GM18867 (cell line): ENCODE results near the gene LRBA.
"Not testable (repeated sequence)": the region's sequence is repeated elsewhere in the genome, so short reads cannot be mapped to it uniquely, and the experiment has no call there.

ENCODE experiments used
- ATAC-seq: cut with Tn5 transposase; IDR thresholded peaks from one replicate; pipeline ENCODE4 v1.9.1; 2021; ENCODE audit warnings: mild to moderate bottlenecking, moderate library complexity; ENCODE audit not compliant: unreplicated experiment

The LRBA gene

GRCh38 chr4:150387981-150388380, 627.1 kb downstream of the LRBA start:
- ATAC-seq: no peak

- ATAC-seq: not testable (repeated sequence)
These were observed 628.7 kb downstream of the LRBA start for GRCh38 chr4:150386415-150386814.

- ATAC-seq: no peak
These were observed 629.5 kb downstream of the LRBA start for GRCh38 chr4:150385606-150386005.

- no peak for ATAC-seq
These were observed 630.8 kb downstream of the LRBA start for GRCh38 chr4:150384249-150384648.

GRCh38 chr4:150382028-150382427, 633.1 kb downstream of the LRBA start:
- ATAC-seq: no peak

GRCh38 chr4:150381609-150382008, 633.5 kb downstream of the LRBA start:
- ATAC-seq: no peak

- no peak for ATAC-seq
These were observed 634.0 kb downstream of the LRBA start for GRCh38 chr4:150381036-150381435.

- ATAC-seq: no peak
These were observed 635.6 kb downstream of the LRBA start for GRCh38 chr4:150379454-150379853.

- no peak for ATAC-seq
These were observed 640.1 kb downstream of the LRBA start for GRCh38 chr4:150375025-150375424.

GRCh38 chr4:150371869-150372268, 643.2 kb downstream of the LRBA start:
- no peak for ATAC-seq

- ATAC-seq: no peak
These were observed 645.4 kb downstream of the LRBA start for GRCh38 chr4:150369434-150370380.

GRCh38 chr4:150368667-150369066, 646.4 kb downstream of the LRBA start:
- ATAC-seq: no peak

GRCh38 chr4:150367326-150367725, 647.8 kb downstream of the LRBA start:
- ATAC-seq: no peak

GRCh38 chr4:150366487-150366999, 648.5 kb downstream of the LRBA start:
- peak; percentile 57 for ATAC-seq

GRCh38 chr4:150363721-150364688, 651.1 kb downstream of the LRBA start:
- ATAC-seq: peak; percentile 48

GRCh38 chr4:150358691-150359090, 656.4 kb downstream of the LRBA start:
- no peak for ATAC-seq

- ATAC-seq: no peak
These were observed 657.3 kb downstream of the LRBA start for GRCh38 chr4:150357829-150358228.

- no peak for ATAC-seq
These were observed 659.1 kb downstream of the LRBA start for GRCh38 chr4:150355858-150356455.

- ATAC-seq: no peak
These were observed 659.7 kb downstream of the LRBA start for GRCh38 chr4:150355418-150355817.

- ATAC-seq: no peak
These were observed 660.8 kb downstream of the LRBA start for GRCh38 chr4:150354214-150354796.
